Esophagus muscularis mucosa (tissue), 4 donors: ENCODE results near the gene PDE4D. TPM values are rescaled to one million over a fixed set of nuclear protein-coding genes. Genes with fewer than 3 reads are reported as not detected.

ENCODE experiments used
- DNase-seq: peaks from one replicate; pipeline ENCODE4 v3.0.0-alpha.2; 2017; ENCODE audit errors: extremely low spot score
- H3K27ac ChIP-seq, 4 donors: fragments of 200-600 bp; sonication (generic); replicated peaks in 1 of 4; 1 replicate in 3 of 4; 2 replicates in 1 of 4; pipeline ENCODE4 v1.5.1; 2016 to 2019; ENCODE audit warnings: mild to moderate bottlenecking in 1 of 4
- H3K27me3 ChIP-seq, 4 donors: fragments of 200-600 bp; sonication (generic); one replicate each; pipeline versions ENCODE4 v1.5.1 to v1.6.0; 2016 to 2019
- H3K36me3 ChIP-seq, 4 donors: fragments of 200-600 bp; sonication (generic); one replicate each; pipeline ENCODE4 v1.5.1; 2016 to 2019
- H3K4me1 ChIP-seq, 4 donors: fragments of 200-600 bp; sonication (generic); one replicate each; pipeline ENCODE4 v1.5.1; 2016 to 2019
- H3K4me3 ChIP-seq, 4 donors: fragments of 200-600 bp; sonication (generic); 1 replicate in 2 of 4; 2 replicates in 2 of 4; pipeline ENCODE4 v1.5.1; 2016 to 2019; ENCODE audit warnings: mild to moderate bottlenecking in 4 of 4, moderate library complexity in 1 of 4
- H3K9me3 ChIP-seq, 4 donors: fragments of 200-600 bp; sonication (generic); 1 replicate in 3 of 4; 2 replicates in 1 of 4; pipeline ENCODE4 v1.5.1; 2016 to 2019
- EP300 ChIP-seq: sonication (generic); formaldehyde crosslinking; IDR thresholded peaks from one replicate; pipeline ENCODE4 v1.6.1; 2017; ENCODE audit warnings: antibody characterized with exemption
- POLR2A ChIP-seq: fragments of 450-650 bp; IDR thresholded peaks from one replicate; pipeline ENCODE4 v1.6.1; 2017; ENCODE audit warnings: antibody characterized with exemption, moderate library complexity, mild to moderate bottlenecking, low read depth
- POLR2AphosphoS5 ChIP-seq, 2 donors: sonication (generic); formaldehyde crosslinking; IDR thresholded peaks; one replicate each; pipeline ENCODE4 v1.6.1; 2017; ENCODE audit warnings: antibody characterized with exemption in 2 of 2
- WGBS: methylation state at CpG from one replicate; pipeline ENCODE4 v1.1.5; 2018; 5-methylcytosine and 5-hydroxymethylcytosine counted together
- intact Hi-C: fragments of 100-400 bp; cut with DNase I; formaldehyde crosslinking; loops from one replicate; pipeline ENCODE4 v1.15.1; 2023
- total RNA-seq, 4 donors: library from RNA; depleted of rRNA; stranded (reverse); fragments of >200 nt; gene quantifications; one replicate each; pipeline versions ENCODE4 v1.1.0 to v1.2.1, GENCODE V29; 2016
- TF ChIP-seq, protein P1 (sequence below), 3 experiments: fragments of 200-600 bp in 2 of 3; fragments of 450-650 bp in 1 of 3; sonication (generic) in 2 of 3; IDR thresholded peaks; one replicate each; pipeline ENCODE4 v1.5.1; 2017 to 2019; ENCODE audit warnings: antibody characterized with exemption in 3 of 3, mild to moderate bottlenecking in 2 of 3, moderate library complexity in 1 of 3

The PDE4D gene
- total RNA-seq, 4 donors from 2014 or later: 39.2 to 87.0 (median 50.2) TPM

DNA sequence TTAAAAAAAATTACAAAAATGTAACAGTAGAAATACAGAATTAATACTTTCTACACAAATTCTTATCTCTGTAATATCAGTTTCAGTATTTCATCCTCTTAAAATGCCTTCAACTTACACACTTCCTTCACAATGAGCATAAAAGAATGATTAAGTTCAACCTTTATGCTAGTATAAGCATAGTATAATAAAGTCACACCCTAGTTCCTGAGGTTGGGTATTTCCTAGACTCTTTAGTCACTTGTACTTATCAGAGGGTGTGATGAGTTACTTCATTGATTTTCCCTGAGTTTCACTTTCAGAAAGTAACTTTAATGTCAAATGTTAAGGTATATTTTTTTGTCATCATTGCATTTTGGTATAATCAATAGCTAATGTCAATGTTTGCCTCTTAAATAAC is 302.4 kb downstream of the PDE4D start:
- no peak overlapping the region for H3K27ac ChIP-seq
- DNase-seq: no peak
- no peaks in the 10 kb centered on the region for H3K9me3 ChIP-seq
- H3K4me1 ChIP-seq: peaks cover 4 to 24% (median 19%) of the 10 kb centered on the region in 4 donors
- no peak for TF ChIP-seq POLR2A
- TF ChIP-seq POLR2AphosphoS5 (IDR thresholded peaks at IDR 0.05): no peak
- TF ChIP-seq, protein P1, sequence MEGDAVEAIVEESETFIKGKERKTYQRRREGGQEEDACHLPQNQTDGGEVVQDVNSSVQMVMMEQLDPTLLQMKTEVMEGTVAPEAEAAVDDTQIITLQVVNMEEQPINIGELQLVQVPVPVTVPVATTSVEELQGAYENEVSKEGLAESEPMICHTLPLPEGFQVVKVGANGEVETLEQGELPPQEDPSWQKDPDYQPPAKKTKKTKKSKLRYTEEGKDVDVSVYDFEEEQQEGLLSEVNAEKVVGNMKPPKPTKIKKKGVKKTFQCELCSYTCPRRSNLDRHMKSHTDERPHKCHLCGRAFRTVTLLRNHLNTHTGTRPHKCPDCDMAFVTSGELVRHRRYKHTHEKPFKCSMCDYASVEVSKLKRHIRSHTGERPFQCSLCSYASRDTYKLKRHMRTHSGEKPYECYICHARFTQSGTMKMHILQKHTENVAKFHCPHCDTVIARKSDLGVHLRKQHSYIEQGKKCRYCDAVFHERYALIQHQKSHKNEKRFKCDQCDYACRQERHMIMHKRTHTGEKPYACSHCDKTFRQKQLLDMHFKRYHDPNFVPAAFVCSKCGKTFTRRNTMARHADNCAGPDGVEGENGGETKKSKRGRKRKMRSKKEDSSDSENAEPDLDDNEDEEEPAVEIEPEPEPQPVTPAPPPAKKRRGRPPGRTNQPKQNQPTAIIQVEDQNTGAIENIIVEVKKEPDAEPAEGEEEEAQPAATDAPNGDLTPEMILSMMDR (IDR thresholded peaks at IDR 0.05): no peak
- TF ChIP-seq EP300: no peak
- intact Hi-C loops: no loop called here
- no peaks in the 10 kb centered on the region for H3K27me3 ChIP-seq
- no peak overlapping the region for H3K4me3 ChIP-seq
- H3K36me3 ChIP-seq: no peaks in the 10 kb centered on the region

DNA sequence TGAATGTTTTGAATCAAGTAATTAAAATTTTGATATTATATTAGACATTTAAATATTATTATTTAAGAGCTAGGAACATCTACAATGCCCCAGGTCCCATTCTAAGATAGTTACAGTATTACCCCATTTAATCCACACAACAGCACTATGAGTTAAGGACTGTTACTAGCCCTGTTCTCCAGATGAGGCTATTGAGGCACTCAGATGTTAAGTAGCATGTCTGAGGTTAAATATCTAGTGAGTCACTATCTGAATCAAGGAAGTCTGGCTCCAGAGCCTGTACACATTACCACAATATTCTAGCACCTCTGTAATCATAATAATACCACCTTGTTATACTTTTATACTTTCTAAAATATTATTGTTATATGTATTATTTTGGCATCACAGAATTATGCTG is 304.6 kb downstream of the PDE4D start:
- Histone ChIP-seq H3K27ac (no peak overlapping the region), H3K4me1 (peaks cover 4 to 24% (median 19%) of the 10 kb centered on the region in 4 donors), H3K9me3 (no peaks in the 10 kb centered on the region), H3K27me3 (no peaks in the 10 kb centered on the region), H3K4me3 (no peak overlapping the region), H3K36me3 (no peaks in the 10 kb centered on the region)
- TF ChIP-seq EP300 (no peak), POLR2AphosphoS5 (IDR thresholded peaks at IDR 0.05) (no peak), POLR2A (no peak)
- TF ChIP-seq, protein P1 (IDR thresholded peaks at IDR 0.05): no peak
- intact Hi-C loops: no loop called here
- no peak for DNase-seq

DNA sequence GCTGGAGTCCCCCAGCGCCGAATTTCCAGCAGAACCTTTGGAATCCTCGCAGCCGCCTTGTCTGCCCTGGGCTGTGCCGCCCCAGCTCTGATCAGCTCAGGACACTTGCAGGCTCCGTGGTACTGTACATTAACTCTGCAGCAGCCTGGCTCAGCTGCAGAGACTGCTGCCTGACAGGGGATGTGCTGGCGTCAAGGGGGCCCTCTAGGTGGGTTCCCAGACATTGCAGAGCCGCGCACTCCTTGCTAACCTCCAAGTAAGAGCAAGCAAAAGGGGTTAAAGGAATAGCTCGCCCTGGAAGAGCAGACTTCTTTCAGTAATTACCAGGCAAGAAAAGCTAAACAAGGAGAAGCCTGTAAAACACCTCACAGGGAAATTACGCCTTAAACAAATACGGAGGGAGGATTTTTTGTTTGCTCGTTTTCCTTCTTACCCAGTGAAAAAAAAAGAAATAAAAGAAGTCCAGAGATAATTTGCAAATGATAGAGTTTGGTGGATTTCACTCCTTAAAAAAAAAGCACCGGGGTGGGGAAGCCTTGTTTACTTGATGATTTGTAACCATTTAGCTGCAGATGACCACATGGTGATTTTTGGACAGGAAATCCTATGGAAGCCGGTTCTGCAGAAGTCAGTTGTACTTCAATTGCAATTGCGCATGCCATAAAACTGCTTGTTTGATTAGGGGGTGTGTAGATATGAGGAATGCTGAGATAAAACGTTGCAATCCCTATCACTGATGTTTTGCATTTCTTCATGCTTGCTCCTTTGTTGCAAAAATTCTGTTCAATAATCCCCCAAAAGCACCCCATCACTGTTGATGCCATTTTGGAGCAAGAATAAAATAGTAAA is 305.8 kb downstream of the PDE4D start:
- DNase-seq: no peak
- H3K27ac ChIP-seq: no peak overlapping the region
- intact Hi-C loops: no loop called here
- H3K4me1 ChIP-seq: peaks cover 4 to 24% (median 19%) of the 10 kb centered on the region in 4 donors
- peak overlapping the region; percentile 30 to 49 (median 34) for H3K4me3 ChIP-seq
- no peaks in the 10 kb centered on the region for H3K9me3 ChIP-seq
- H3K36me3 ChIP-seq: no peaks in the 10 kb centered on the region
- H3K27me3 ChIP-seq: no peaks in the 10 kb centered on the region
- WGBS: 20% methylated on average over 16 of the region's 17 CpGs
- TF ChIP-seq POLR2AphosphoS5 (IDR thresholded peaks at IDR 0.05): no peak
- TF ChIP-seq, protein P1 (IDR thresholded peaks at IDR 0.05): no peak
- no peak for TF ChIP-seq POLR2A

DNA sequence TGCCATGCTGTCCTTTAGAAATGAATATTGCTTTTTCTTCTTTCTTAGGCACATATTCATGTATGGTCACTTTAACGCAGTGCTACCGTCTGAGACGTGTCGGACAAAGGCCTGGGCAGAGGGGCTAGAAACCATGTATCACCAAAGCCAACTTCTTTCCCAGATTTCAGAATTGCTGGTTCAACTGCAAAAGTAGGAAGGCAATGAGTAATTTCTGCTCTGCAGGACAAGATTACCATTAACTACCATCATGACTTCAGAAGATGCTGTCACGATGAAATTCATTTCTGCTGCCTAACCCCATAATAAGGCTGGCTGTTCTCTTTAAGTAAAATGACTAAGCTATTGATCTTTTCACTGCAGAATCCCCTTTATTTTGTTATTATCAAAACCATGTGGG is 306.7 kb downstream of the PDE4D start:
- Histone ChIP-seq H3K27ac (no peak overlapping the region), H3K36me3 (no peaks in the 10 kb centered on the region), H3K4me3 (no peak overlapping the region), H3K9me3 (no peaks in the 10 kb centered on the region), H3K27me3 (no peaks in the 10 kb centered on the region), H3K4me1 (peaks cover 4 to 24% (median 19%) of the 10 kb centered on the region in 4 donors)
- 93% methylated on average over 5 of the region's 5 CpGs for WGBS
- TF ChIP-seq, protein P1 (IDR thresholded peaks at IDR 0.05): no peak
- TF ChIP-seq EP300: no peak
- no peak for TF ChIP-seq POLR2A
- no peak for TF ChIP-seq POLR2AphosphoS5 (IDR thresholded peaks at IDR 0.05)
- intact Hi-C loops: no loop called here
- no peak for DNase-seq
